Umbilical cord (tissue), 2 donors: ENCODE measurements around the gene MESP2. TPM values are rescaled to one million over a fixed set of nuclear protein-coding genes. Genes with fewer than 3 reads are reported as not detected.
A peak's percentile ranks its signal among the peaks of the same experiment; 100 is the strongest.

Experiments
- DNase-seq: peaks from one replicate; pipeline ENCODE4 v3.0.0-alpha.2; 2015; ENCODE audit warnings: low spot score
- total RNA-seq: library from RNA; depleted of rRNA; stranded (reverse); fragments of >200 nt; gene quantifications from one replicate; pipeline ENCODE4 v1.2.3, GENCODE V29; 2014; ENCODE audit warnings: low replicate concordance; ENCODE audit not compliant: insufficient read depth

MESP2 gene
- total RNA-seq, 1 donor from 2014 or later, result not detected

- no peak for DNase-seq
These were observed 20.4 kb upstream of the MESP2 start for GRCh38 chr15:89755701-89756100.

GRCh38 chr15:89756897-89757296, 19.2 kb upstream of the MESP2 start:
- no peak for DNase-seq

- DNase-seq, result no peak
These were observed 17.8 kb upstream of the MESP2 start for GRCh38 chr15:89758283-89758682.

GRCh38 chr15:89758981-89759380, 17.2 kb upstream of the MESP2 start:
- DNase-seq, result no peak

- DNase-seq, result no peak
These were observed 16.3 kb upstream of the MESP2 start for GRCh38 chr15:89759835-89760234.

GRCh38 chr15:89760303-89761008, 15.7 kb upstream of the MESP2 start:
- DNase-seq, result peak; percentile 81

GRCh38 chr15:89761009-89761831, 14.9 kb upstream of the MESP2 start:
- no peak for DNase-seq

GRCh38 chr15:89761929-89762328, 14.2 kb upstream of the MESP2 start:
- no peak for DNase-seq

GRCh38 chr15:89765694-89766093, 10.4 kb upstream of the MESP2 start:
- DNase-seq, result no peak

- DNase-seq, result no peak
These were observed 9.5 kb upstream of the MESP2 start for GRCh38 chr15:89766357-89767311.

- no peak for DNase-seq
These were observed 8.7 kb upstream of the MESP2 start for GRCh38 chr15:89767411-89767915.

- DNase-seq, result no peak
These were observed 8.0 kb upstream of the MESP2 start for GRCh38 chr15:89768071-89768500.

- DNase-seq, result no peak
These were observed 6.8 kb upstream of the MESP2 start for GRCh38 chr15:89769366-89769765.

GRCh38 chr15:89770041-89770440, 6.1 kb upstream of the MESP2 start:
- DNase-seq, result no peak

GRCh38 chr15:89772932-89773583, 3.1 kb upstream of the MESP2 start:
- DNase-seq, result no peak

- DNase-seq, result no peak
These were observed 1.6 kb upstream of the MESP2 start for GRCh38 chr15:89774492-89774891.

- no peak for DNase-seq
These were observed 317 bp upstream of the MESP2 start for GRCh38 chr15:89775815-89776214.

GRCh38 chr15:89777073-89777751, 1.1 kb downstream of the MESP2 start:
- no peak for DNase-seq

- DNase-seq, result no peak
These were observed 1.7 kb downstream of the MESP2 start for GRCh38 chr15:89777782-89778380.

- DNase-seq, result no peak
These were observed 2.7 kb downstream of the MESP2 start for GRCh38 chr15:89778861-89779260.
